Measurements from ENCODE around the gene QSER1. TPM values are rescaled to one million over a fixed set of nuclear protein-coding genes. Genes with fewer than 3 reads are reported as not detected.

Gene QSER1
- total RNA-seq, 1 donor from 2014 or later, result 16.7 TPM

- no peak for DNase-seq
These were observed 1.6 kb upstream of the QSER1 start for GRCh38 chr11:32890843-32891656.

- DNase-seq, result peak; percentile 12
These were observed 805 bp upstream of the QSER1 start for GRCh38 chr11:32891657-32892354.

GRCh38 chr11:32893093-32893342 lies 407 bp downstream of the QSER1 start:
- no peak for DNase-seq

DNA sequence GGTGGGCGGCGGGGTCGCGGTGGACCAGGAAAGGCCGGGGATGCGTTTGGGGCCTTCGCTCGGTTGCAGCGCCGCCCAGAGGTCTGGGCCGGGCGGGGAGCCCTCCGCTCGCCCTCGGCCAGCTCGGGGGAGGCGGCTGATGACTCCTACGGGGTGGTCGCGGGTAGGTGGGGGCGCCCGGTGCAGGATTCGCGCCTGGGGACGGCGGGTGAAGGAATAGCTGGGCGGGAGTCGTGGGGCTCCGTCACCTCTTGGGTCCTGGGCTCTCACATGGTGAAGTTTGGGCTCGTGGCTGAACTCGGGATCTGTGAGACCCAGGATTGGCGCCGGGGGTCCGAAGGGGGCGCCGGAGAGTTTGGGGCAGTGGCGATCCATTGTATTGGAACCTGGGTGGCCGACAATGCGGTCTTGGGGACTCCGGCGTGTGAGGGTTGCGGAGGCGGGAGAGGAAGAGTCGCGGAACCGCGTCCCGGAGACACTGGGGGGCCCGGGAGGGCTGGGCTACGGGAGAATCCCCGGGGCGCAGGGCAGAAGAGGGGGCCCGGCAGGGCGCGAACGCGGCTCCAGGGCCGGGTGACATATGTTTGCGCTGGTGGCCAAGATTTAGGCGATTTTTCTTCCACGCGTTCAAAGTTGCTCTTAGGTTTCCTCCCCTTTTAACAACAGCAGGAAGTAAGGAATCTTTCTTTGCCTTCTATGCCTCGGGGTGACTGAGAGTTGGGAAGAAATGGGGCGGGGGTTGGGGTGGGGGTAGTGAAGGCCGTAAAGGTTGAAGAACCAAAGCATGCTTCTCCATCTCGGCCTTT lies 935 bp downstream of the QSER1 start:
- peak; percentile 68 for DNase-seq

GRCh38 chr11:32894149-32894827 lies 1.7 kb downstream of the QSER1 start:
- DNase-seq, result peak; percentile 79

DNA sequence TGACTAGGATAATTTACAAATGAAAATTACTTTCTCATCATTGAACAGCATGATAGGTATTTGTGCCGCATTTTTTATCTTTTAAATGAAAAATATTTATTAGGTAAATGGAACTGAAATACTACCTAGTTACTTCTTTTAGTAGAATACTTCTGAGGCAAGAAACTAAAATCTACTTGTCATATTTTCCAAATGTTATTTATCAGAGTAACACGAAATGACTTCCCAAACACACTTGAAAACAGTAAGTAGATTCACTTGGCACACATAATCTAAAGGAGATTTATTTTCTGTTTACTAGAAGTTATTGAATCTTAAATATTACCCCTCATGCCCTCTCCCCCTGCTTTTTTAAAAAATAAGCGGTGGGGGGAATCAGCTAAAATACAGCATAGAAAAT lies 2.3 kb downstream of the QSER1 start:
- DNase-seq, result no peak

DNA sequence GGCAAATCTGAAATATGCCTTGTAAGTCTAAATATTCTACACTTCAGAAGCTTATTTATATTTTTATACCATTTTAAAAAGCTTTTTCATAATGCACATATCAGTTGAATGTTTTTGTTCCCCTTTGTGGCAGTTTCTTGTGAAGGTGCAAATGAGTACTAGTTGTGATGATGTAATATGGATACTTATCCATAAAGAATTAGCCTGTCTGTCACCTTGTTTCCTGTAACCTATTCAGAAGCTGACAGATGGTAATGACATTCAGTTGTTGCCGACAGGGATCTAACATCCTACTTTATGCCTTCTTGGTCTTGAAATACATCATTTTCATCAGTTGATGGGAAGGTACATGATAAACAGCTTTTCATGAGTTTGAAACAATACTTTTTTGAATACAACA lies 2.9 kb downstream of the QSER1 start:
- no peak for DNase-seq

DNA sequence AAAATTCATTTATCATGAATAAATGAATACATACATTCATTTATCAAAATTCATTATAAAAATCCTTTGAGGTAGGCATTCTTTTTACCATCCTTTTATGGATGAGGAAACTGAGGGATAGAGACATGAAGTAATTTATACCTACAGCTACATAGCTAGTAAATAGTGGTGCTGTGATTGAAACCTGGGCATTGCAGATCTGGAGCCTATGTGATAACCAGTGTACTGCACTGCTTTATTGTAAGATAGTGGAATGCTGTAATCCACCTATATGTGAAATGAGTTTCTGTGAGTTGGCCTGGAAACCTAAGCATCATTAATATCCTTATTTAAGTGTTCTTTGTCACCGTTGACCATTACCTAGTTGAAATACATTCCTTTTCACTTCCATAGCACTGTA lies 4.5 kb downstream of the QSER1 start:
- DNase-seq, result no peak

DNA sequence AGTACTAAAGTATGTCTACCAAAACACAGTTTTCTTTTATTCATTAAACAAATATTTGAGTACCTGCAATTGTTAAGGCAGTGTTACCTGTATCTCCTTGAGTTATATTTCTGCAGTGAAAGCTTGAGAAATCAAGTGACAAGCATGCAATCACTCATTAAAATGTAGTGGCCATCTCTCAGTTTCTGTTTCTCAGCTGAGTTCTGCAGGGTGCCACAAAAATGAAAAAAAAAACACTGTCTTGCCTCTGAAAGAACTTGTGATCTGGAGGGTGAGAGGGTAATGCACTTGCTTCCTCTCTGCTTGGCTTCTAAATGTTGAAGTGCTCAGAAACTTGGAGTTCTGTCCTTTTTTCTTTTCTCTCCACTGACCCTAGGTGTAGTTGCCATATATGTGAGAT lies 6.8 kb downstream of the QSER1 start:
- no peak for DNase-seq

GRCh38 chr11:32902089-32902665 lies 9.6 kb downstream of the QSER1 start:
- no peak for DNase-seq

- no peak for DNase-seq
These were observed 12.5 kb downstream of the QSER1 start for GRCh38 chr11:32905028-32905667.

GRCh38 chr11:32908619-32909018 lies 16.0 kb downstream of the QSER1 start:
- DNase-seq, result no peak

DNA sequence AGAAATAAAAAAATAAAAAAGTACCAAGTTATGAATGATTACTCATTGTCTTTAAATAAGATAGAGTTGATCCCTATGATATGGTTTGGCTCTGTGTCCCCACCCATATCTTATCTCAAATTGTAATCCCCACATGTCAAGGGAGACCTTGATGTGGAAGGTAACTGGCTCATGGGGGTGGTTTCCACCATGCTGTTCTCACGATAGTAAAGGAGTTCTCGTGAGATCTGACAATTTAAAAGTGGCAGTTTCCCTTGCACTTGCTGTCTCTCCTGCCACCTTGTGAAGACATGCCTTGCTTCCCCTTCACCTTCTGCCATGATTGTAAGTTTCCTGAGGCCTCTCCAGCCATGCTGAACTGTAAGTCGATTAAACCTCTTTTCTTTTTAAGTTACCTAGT lies 18.8 kb downstream of the QSER1 start:
- no peak for DNase-seq

GRCh38 chr11:32913445-32913844 lies 20.8 kb downstream of the QSER1 start:
- no peak for DNase-seq

DNA sequence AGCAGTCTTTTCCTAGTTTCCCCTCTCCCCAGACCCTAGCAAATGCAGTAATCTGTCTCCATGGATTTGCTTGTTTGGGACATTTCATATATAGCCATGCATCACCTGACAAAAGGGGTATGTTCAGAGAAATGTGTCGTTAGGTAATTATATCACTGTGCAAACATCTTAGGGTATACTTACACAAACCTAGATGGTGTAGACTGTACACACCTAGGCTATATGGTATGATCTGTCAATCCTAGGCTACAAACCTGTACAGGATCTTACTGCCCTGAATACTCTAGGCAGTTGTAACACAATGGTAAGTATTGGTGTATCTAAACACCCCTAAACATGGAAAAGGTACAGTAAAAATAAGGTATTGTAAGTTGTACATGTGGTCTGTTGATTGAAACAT lies 23.8 kb downstream of the QSER1 start:
- DNase-seq, result no peak

DNA sequence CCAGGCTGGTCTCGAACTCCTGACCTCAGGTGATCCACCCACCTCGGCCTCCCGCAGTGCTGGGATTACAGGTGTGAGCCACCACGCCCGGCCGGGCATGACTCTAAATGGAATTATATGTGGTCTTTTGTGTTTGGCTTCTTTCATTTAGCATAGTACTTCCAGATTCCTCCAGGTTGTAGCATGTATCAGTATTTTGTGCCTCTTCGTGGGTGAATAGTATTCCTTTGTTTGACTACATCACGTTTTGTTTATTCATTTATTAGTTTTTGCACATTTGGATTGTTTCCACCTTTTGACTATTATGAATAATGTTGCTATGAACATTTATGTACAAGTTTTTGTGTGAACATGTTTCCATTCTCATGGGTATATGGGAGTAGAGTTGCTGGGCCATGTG lies 24.4 kb downstream of the QSER1 start:
- no peak for DNase-seq

DNA sequence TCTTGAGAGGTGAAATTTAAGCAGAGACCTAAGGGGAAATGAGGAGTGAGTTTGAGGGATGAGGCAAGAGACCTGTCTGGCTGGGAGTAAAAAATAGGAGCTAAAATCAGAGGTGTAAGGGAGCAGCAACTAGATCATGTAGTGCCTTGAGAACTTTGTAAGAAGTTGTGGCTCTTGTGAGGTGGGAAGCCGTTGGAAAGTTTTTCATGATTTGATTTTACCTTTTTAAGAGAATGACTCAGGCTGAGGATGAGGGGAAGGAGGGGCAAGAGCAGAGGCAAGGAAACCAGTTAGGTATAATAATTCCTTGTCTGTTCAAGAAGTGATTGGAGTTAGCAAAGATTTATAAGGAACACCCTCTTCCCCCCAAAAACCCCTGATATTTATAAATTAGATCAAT lies 25.8 kb downstream of the QSER1 start:
- no peak for DNase-seq

DNA sequence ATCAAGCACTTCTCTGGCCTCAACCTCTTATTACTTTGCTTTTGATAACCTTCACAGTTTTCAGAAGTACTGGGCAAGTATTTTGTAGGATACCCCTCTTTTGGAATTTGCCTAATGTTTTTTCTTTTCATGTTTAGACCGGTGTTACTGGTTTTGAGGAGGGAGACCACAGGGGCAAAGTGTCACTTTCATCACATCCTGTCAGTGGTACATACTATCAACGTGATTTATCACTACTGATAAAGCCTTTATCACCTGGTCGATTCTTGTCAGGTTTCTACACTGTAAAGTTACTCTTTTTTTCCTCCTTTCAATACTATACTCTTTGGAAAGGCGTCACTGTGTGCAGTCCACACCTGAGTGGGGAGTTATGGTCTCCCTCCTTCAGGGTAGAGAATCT lies 26.7 kb downstream of the QSER1 start:
- DNase-seq, result no peak

DNA sequence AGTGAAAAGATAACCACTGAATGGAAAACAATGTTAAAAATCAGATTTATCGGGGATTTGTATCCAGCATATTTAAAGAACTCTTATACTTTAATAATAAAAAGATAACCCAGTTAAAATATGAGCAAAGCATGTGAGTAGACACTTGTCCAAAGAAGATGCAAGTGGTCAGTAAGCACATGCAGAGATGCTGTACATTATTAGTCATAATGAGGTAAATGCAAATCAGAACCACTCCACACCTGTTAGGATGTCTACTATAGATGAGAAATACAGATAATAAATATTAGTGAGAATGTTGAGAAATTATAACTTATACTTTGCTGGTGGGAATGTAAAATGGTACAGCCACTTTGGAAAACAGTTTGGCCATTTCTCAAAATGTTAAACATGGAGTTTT lies 28.0 kb downstream of the QSER1 start:
- DNase-seq, result no peak

- no peak for DNase-seq
These were observed 28.6 kb downstream of the QSER1 start for GRCh38 chr11:32921204-32921603.

GRCh38 chr11:32931606-32932005 lies 39.0 kb downstream of the QSER1 start:
- DNase-seq, result peak; percentile 8

- no peak for DNase-seq
These were observed 39.6 kb downstream of the QSER1 start for GRCh38 chr11:32932196-32932595.
